HL-60 (cell line): ENCODE results near the gene NINJ2.

Source experiments
- DNase-seq, 2 experiments: peaks; one replicate each; pipeline ENCODE4 v3.0.0-alpha.2; 2010 to 2020; ENCODE audit warnings: low read depth in 1 of 2, low spot score in 1 of 2
- H3K27ac ChIP-seq: fragments of 250-450 bp; sonication (Bioruptor Pico); replicated peaks from 2 replicates; pipeline ENCODE4 v1.5.1; 2020; ENCODE audit warnings: mild to moderate bottlenecking, moderate library complexity
- H3K27me3 ChIP-seq: fragments of 250-450 bp; sonication (Bioruptor Pico); 2 replicates; pipeline ENCODE4 v1.5.1; 2021; ENCODE audit warnings: mild to moderate bottlenecking, moderate library complexity; ENCODE audit not compliant: insufficient read depth, poor library complexity, severe bottlenecking
- H3K4me3 ChIP-seq: replicated peaks from 2 replicates; pipeline ENCODE4 v1.5.1; 2011; ENCODE audit warnings: mild to moderate bottlenecking, control low read depth, low read length; ENCODE audit not compliant: insufficient read depth
- GABPA ChIP-seq: IDR thresholded peaks from 2 replicates; pipeline ENCODE4 v1.6.1; 2012; ENCODE audit warnings: low read depth
- POLR2AphosphoS5 ChIP-seq: IDR thresholded peaks from 2 replicates; pipeline ENCODE4 v1.6.1; 2012; ENCODE audit warnings: low read depth
- REST ChIP-seq: IDR thresholded peaks from 2 replicates; pipeline ENCODE4 v1.6.1; 2012; ENCODE audit warnings: low read depth; ENCODE audit not compliant: insufficient replicate concordance
- SPI1 ChIP-seq: IDR thresholded peaks from 2 replicates; pipeline ENCODE4 v1.6.1; 2012; ENCODE audit warnings: low read depth, mild to moderate bottlenecking, borderline replicate concordance
- TF ChIP-seq, protein P1 (sequence below): IDR thresholded peaks from one replicate; pipeline ENCODE4 v1.5.1; 2011; ENCODE audit warnings: low read length, control low read depth, inconsistent platforms; ENCODE audit not compliant: insufficient read depth

NINJ2 gene

DNA sequence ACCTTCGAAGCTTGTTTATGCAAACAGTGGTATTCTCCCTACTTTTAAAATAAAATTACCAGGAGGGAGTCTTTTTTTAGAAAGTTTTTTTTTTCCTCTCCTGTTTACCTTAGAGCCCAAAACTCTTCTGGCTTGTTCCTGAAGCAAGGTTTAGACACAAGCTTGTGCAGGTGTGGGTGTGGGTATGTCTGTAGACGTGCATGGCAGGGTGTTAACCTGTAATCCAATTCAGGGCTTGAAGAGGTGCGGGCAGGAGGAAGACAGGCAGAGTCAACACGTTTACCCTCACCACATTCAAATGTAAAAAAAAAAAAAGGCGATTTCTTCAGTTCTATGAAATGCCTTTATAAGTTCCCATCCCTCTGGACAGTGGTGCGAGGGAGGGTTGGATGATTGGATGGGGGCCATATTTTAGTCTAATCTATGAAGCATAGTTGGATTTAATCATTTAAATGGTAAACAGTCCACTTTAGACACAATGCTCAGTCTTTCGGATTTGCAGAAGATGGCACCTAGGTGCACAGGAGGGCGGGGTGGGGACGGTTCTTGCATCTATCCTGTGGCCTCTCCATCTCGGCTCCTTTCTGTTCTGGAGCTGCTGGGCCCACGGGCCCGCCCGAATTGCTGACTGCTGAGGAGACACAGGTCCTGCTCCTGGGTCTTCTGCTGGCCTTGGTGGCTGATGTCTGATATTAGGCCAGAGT lies 982 bp upstream of the NINJ2 start:
- DNase-seq: no peak
- Histone ChIP-seq H3K4me3 (no peak overlapping the region), H3K27ac (no peak overlapping the region), H3K27me3 (no peaks in the 10 kb centered on the region)
- TF ChIP-seq POLR2AphosphoS5 (no peak), GABPA (no peak), REST (no peak), SPI1 (no peak)
- TF ChIP-seq, protein P1, sequence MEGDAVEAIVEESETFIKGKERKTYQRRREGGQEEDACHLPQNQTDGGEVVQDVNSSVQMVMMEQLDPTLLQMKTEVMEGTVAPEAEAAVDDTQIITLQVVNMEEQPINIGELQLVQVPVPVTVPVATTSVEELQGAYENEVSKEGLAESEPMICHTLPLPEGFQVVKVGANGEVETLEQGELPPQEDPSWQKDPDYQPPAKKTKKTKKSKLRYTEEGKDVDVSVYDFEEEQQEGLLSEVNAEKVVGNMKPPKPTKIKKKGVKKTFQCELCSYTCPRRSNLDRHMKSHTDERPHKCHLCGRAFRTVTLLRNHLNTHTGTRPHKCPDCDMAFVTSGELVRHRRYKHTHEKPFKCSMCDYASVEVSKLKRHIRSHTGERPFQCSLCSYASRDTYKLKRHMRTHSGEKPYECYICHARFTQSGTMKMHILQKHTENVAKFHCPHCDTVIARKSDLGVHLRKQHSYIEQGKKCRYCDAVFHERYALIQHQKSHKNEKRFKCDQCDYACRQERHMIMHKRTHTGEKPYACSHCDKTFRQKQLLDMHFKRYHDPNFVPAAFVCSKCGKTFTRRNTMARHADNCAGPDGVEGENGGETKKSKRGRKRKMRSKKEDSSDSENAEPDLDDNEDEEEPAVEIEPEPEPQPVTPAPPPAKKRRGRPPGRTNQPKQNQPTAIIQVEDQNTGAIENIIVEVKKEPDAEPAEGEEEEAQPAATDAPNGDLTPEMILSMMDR: no peak

DNA sequence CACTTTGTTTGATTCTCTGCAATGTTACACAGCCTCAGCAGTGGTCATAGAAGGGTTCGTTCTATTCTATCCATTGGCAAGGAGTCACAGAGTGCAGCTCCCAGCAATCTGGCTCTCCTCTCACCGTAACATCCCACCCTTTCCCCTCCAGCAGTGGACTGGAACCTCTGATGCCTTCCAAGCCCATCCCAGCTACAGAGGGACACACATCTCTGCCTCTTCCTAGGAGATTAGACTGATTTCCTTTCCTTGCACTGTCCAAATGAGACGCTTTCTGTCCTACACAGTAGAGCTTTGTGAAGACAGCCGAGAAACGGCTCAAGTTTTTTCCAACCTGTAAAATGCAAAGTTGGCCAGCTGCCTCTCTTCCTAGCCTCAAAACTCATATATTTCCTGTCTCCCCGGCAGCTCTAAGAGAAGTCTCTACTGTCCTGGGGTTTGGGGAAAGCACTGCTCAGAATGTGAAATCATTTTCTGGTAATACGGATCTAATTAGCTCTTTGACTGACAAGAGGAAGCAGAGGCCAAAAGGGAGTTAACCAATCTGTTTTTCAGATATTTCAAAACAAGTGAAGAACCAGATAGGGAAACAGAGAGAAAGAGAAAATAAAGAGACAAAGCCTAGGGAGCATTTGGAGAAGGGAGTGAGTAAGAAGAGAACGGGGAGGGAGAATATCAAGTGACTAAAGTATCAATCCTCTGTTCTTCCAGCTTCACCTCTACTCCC lies 516 bp downstream of the NINJ2 start:
- Histone ChIP-seq H3K27me3 (no peaks in the 10 kb centered on the region), H3K4me3 (peak overlapping the region; percentile 2; the same call in 1 of the 2 replicates), H3K27ac (no peak overlapping the region)
- peak; percentile 20 to 36 for DNase-seq
- TF ChIP-seq REST (no peak), SPI1 (no peak), GABPA (no peak), POLR2AphosphoS5 (no peak)
- TF ChIP-seq, protein P1: no peak

GRCh38 chr12:661720-662486 lies 1.3 kb downstream of the NINJ2 start:
- no peak overlapping the region for H3K27ac ChIP-seq
- no peaks in the 10 kb centered on the region for H3K27me3 ChIP-seq
- TF ChIP-seq POLR2AphosphoS5: no peak
- TF ChIP-seq REST: no peak
- TF ChIP-seq, protein P1: no peak
- TF ChIP-seq GABPA: no peak
- no peak for TF ChIP-seq SPI1
- no peak overlapping the region for H3K4me3 ChIP-seq
- DNase-seq: no peak
